Stimulated activated CD4-positive, alpha-beta T cell treated with anti-CD3 and anti-CD28 coated beads, Interleukin-15, amount 100 ng/mL, for 1 hour (primary cell): Measurements from ENCODE around the gene CISTR.
A peak's percentile ranks its signal among the peaks of the same experiment; 100 is the strongest.
"Not testable (repeated sequence)": the region's sequence is repeated elsewhere in the genome, so short reads cannot be mapped to it uniquely, and the experiment has no call there.

Experiments used
- DNase-seq, 2 donors: peaks; one replicate each; pipeline ENCODE4 v3.0.0-alpha.2; 2020; ENCODE audit warnings: low read depth in 1 of 2, low spot score in 1 of 2

The CISTR gene

GRCh38 chr12:53720946-53721345 lies 30.8 kb downstream of the CISTR start:
- DNase-seq: no peak

DNA sequence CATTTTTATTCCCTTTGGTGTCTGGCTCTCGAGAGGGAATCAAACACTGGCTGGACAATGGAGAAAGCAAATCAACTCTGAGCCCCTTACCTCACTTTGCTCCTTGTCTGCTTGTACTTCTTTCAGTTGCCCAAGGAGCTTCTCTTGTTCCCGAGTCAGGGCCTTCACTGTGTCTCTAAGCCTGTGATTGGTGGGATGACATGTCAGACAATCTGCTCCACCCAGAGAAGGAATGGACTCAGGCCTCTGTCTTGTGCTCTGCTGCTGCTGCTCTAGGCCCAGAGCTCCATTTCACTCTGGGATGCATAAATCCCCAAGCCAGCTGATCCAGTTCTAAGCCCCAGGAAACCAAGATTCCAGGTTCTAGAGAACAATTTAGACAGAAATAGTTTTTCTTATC lies 32.1 kb downstream of the CISTR start:
- DNase-seq: no peak

DNA sequence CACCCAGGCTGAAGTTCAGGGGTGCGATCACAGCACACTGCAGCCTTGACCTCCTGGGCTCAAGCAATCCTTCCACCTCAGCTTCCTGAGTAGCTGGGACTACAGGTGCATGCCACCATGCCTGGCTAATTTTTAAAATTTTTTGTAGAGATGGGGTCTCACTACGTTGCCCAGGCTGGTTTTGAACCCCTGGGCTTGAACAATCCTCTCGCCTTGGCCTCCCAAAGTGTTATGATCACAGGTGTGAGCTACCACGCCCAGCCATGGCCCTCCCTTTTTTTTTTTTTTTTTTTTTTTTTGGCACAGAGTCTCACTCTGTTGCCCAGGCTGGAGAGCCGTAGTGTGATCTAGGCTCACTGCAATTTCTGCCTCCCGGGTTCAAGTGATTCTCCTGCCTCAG lies 33.2 kb downstream of the CISTR start:
- DNase-seq: not testable (repeated sequence)

DNA sequence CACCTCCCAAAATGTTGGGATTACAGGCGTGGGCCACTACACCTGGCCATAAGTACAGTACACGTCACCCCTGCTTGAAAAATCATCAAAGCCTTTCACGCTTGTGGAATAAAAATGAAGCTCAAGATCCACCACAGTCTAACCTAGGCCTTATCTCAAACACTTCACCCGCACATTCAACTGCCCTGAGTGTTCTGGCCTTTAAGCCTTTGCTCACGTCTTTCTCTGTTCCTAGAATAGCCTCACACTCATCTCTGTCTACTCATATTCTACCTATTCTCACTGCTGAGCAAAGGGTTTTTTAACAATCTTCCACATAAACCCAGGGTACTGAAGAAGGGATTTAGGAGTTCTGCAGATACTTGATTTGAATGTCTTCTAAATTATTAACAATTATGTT lies 34.5 kb downstream of the CISTR start:
- no peak for DNase-seq

GRCh38 chr12:53714004-53714403 lies 37.8 kb downstream of the CISTR start:
- no peak for DNase-seq

- DNase-seq: no peak
Observed at GRCh38 chr12:53713516-53713915, 38.3 kb downstream of the CISTR start.

GRCh38 chr12:53712059-53712643 lies 39.6 kb downstream of the CISTR start:
- DNase-seq: no peak

GRCh38 chr12:53710091-53710490 lies 41.7 kb downstream of the CISTR start:
- no peak for DNase-seq

DNA sequence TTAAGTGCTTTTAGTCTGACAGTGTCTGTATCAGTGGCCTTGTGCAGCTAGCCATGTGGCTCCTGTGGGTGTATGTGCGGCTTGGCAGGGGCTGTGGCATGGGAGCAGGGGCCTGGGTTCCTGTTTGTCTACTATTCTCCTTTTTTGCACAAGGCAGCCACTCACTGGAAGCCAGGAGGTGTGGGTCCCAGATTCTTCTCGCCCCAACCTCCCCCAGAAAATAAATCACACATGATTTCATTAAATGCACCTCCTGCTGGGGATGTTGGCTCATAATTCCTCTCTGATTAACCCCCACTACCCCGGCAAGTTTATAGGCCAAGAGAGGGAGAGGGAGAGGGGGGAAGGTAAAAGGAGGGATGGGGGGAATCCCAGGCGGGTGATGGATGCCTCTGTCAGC lies 42.1 kb downstream of the CISTR start:
- no peak for DNase-seq

DNA sequence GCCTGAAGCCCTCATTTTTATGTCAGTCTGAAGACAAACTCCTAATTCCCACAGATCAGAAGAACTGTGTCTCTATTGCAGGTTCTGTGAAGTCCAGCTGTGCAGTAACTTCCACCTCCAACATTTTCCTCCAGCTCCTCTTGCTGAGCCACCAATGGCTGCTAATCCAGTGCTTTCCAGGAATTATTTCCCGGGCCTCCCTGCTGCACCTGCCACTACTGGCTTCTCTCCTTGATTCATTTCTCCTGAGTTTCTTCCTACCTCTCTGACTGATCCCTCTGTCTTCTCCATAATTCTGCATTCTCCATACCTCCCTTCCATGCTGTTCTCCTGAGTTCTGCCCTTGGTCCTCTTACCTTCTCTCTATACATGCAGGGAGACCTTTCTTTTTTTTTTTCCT lies 45.7 kb downstream of the CISTR start:
- no peak for DNase-seq

- no peak for DNase-seq
Observed at GRCh38 chr12:53703756-53704155, 48.0 kb downstream of the CISTR start.

DNA sequence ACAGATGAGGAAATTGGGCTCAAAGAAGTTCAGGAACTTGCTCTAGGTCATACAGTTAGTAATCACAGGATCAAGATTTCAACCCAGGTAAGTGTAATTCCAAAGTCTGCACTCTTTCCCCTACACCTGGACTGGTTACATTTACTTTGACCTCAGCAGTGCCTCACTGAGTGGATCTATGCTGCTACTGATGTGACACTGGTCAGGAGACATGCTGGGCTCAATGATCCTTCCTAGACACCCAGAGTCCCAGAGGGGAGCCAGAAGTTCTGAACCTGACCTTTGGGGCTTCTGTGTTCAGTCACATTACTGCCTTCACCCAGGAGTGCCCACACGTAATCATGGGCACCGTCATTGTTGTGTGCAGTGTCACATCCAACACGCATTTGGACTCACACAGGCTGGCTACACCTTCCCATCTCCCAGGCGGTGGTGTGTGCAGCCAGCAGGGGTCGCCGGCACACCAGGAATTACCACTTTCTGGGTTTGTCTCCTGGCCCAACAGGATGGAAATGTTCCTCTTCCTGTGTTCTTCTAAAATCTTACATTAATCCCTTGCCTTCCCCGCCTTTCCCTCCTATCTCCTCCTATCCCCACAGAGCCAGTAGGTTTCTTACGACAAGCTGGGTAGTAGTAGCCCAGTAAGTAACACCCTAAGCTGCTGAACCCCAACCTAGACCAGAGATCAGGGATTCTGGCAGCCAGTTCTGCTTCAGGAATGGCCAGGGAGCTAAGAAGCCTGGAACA lies 50.1 kb downstream of the CISTR start:
- DNase-seq: peak; percentile 53 to 65

DNA sequence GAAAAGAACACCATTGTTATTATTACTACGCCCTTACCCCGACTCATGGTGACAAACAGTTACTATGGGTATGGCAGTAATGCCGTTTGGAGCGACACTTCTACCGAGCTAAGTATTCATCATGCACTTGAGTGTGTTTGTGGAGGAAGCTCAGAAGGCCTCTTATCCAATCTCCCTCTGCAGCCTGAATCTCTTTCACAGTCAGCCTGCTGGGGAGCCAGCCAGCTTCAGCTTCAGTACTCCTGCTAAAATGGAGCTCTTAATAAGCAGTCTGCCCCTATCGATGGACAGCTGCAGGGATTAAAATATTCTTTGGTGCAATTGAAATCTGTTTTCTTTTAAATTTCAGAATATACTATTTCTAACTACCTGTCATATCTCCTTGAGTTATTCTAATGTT lies 51.2 kb downstream of the CISTR start:
- no peak for DNase-seq

GRCh38 chr12:53699678-53700025 lies 52.1 kb downstream of the CISTR start:
- no peak for DNase-seq

DNA sequence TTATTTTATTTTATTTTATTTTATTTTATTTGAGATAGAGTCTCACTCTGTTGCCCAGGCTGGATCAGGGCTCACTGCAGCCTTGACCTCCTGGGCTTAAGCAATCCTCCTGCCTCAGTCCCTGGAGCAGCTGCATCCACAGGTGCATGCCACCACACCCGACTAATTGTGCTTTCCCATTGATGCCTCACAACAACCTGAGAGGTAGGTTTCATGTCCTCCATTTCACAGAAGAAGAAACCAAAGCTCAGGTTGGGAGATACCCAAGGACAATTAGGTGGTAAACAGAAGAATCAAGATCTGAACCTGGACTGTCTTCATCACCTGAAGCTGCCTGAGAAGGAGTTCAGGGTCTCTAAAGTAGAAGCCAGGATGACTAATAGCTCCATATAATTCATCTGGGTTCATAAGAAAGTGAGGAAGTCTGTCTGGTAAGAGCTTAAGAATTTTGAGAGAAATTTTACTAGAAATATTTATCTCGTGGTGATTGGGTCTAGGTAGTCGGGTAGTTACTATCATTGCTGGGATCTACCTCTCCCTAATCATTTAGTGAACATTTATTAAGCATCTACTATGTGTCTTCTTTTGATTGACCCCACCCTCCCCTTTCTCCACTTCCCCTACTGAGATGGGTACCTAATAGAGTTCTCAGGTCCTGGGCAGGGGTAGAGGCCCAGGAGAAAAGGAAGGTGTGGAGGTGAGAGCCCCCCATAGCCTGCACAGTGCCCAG lies 52.7 kb downstream of the CISTR start:
- DNase-seq: no peak

GRCh38 chr12:53696655-53697331 lies 55.0 kb downstream of the CISTR start:
- DNase-seq: no peak
